Hepatocyte (in vitro differentiated cells): Measurements from ENCODE around the gene MIER2. TPM values are rescaled to one million over a fixed set of nuclear protein-coding genes. Genes with fewer than 3 reads are reported as not detected.
A peak's percentile ranks its signal among the peaks of the same experiment; 100 is the strongest.

Source experiments
- DNase-seq: peaks from one replicate; pipeline ENCODE4 v3.0.0-alpha.2; 2016; ENCODE audit warnings: low spot score
- H2AFZ ChIP-seq: fragments of 200-600 bp; sonication (generic); 2 replicates; pipeline ENCODE4 v1.6.0; 2016; ENCODE audit warnings: antibody characterized with exemption, mild to moderate bottlenecking
- H3K27ac ChIP-seq: fragments of 200-600 bp; sonication (generic); 2 replicates; pipeline ENCODE4 v1.5.1; 2016; ENCODE audit warnings: mild to moderate bottlenecking
- H3K27me3 ChIP-seq: fragments of 200-600 bp; sonication (generic); 2 replicates; pipeline ENCODE4 v1.6.1; 2016
- H3K36me3 ChIP-seq: fragments of 200-600 bp; sonication (generic); replicated peaks from 2 replicates; pipeline ENCODE4 v1.5.1; 2016; ENCODE audit warnings: low read depth; ENCODE audit not compliant: insufficient read depth
- H3K4me1 ChIP-seq: fragments of 200-600 bp; sonication (generic); 2 replicates; pipeline ENCODE4 v1.5.1; 2016; ENCODE audit warnings: mild to moderate bottlenecking, moderate library complexity; ENCODE audit not compliant: insufficient read depth
- H3K4me2 ChIP-seq: fragments of 200-600 bp; sonication (generic); 2 replicates; pipeline ENCODE4 v1.6.0; 2016
- H3K4me3 ChIP-seq: fragments of 200-600 bp; sonication (generic); 2 replicates; pipeline ENCODE4 v1.5.1; 2016; ENCODE audit warnings: mild to moderate bottlenecking
- H3K79me2 ChIP-seq: fragments of 200-600 bp; sonication (generic); 2 replicates; pipeline ENCODE4 v1.6.0; 2017; ENCODE audit warnings: mild to moderate bottlenecking
- H3K9me2 ChIP-seq: fragments of 200-600 bp; sonication (generic); replicated peaks from 2 replicates; pipeline ENCODE4 v1.6.0; 2017; ENCODE audit warnings: mild to moderate bottlenecking; ENCODE audit not compliant: insufficient read depth
- H3K9me3 ChIP-seq: fragments of 200-600 bp; sonication (generic); 2 replicates; pipeline ENCODE4 v1.5.1; 2016; ENCODE audit warnings: low read depth, mild to moderate bottlenecking
- H4K20me1 ChIP-seq: fragments of 200-600 bp; sonication (generic); 2 replicates; pipeline ENCODE4 v1.6.0; 2016; ENCODE audit warnings: mild to moderate bottlenecking; ENCODE audit not compliant: insufficient read depth, poor library complexity, severe bottlenecking
- EZH2 ChIP-seq: fragments of 200-600 bp; sonication (generic); IDR thresholded peaks from 2 replicates; pipeline ENCODE4 v1.6.1; 2016; ENCODE audit warnings: antibody characterized with exemption, mild to moderate bottlenecking, borderline replicate concordance
- EZH2phosphoT487 ChIP-seq: fragments of 200-600 bp; sonication (generic); IDR thresholded peaks from one replicate; pipeline ENCODE4 v1.6.1; 2018; ENCODE audit warnings: antibody characterized with exemption, mild to moderate bottlenecking, low read depth, moderate library complexity; ENCODE audit not compliant: unreplicated experiment, severe bottlenecking
- WGBS: methylation state at CpG from one replicate; pipeline ENCODE4 v1.1.6; 2016; ENCODE audit warnings: low lambda C conversion rate; ENCODE audit errors: missing lambda C conversion rate; 5-methylcytosine and 5-hydroxymethylcytosine counted together
- polyA plus RNA-seq: library from polyadenylated mRNA; unstranded; fragments of >200 nt; fragmentation: Nextera tagmentation; extraction: Ambion mirVana; gene quantifications from 2 replicates; pipeline ENCODE4 v1.2.1, GENCODE V29; 2016
- total RNA-seq: library from RNA; depleted of rRNA; stranded (reverse); fragments of >200 nt; gene quantifications from 2 replicates; pipeline ENCODE4 v1.2.3, GENCODE V29; 2014
- TF ChIP-seq, protein P1 (sequence below): fragments of 200-600 bp; sonication (generic); IDR thresholded peaks from 2 replicates; pipeline ENCODE4 v1.5.1; 2016; ENCODE audit warnings: antibody characterized with exemption, mild to moderate bottlenecking; ENCODE audit not compliant: poor library complexity

Gene MIER2
- total and polyA plus RNA-seq, 2 experiments from 2014 or later = 8.4 to 47.3 TPM

DNA sequence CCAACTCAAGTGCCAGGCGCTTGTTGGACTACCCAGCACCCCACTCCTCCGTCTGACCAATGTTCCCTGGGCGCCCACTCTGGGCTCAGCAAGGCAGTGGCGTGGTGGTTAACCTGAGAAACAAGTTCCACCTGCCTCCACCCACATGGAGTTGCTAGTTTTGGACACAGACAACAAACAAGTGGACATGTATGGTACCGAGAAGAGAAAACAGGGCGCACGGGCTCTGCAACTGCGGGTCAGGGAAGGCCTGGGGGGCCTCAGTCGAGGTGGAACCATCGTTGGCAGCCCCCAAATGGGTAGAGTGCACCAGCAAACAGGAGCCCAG is 2.5 kb downstream of the MIER2 start:
- no peak for DNase-seq
- Histone ChIP-seq H3K27ac (no peak overlapping the region), H3K79me2 (peaks cover 71% of the 10 kb centered on the region), H3K4me2 (peak overlapping the region; percentile 99), H3K4me3 (no peak overlapping the region), H2AFZ (no peak overlapping the region), H3K4me1 (peaks cover 22% of the 10 kb centered on the region), H3K9me3 (no peaks in the 10 kb centered on the region), H3K27me3 (no peaks in the 10 kb centered on the region), H4K20me1 (peaks cover 64% of the 10 kb centered on the region), H3K9me2 (no peaks in the 10 kb centered on the region), H3K36me3 (no peaks in the 10 kb centered on the region)
- TF ChIP-seq, protein P1, sequence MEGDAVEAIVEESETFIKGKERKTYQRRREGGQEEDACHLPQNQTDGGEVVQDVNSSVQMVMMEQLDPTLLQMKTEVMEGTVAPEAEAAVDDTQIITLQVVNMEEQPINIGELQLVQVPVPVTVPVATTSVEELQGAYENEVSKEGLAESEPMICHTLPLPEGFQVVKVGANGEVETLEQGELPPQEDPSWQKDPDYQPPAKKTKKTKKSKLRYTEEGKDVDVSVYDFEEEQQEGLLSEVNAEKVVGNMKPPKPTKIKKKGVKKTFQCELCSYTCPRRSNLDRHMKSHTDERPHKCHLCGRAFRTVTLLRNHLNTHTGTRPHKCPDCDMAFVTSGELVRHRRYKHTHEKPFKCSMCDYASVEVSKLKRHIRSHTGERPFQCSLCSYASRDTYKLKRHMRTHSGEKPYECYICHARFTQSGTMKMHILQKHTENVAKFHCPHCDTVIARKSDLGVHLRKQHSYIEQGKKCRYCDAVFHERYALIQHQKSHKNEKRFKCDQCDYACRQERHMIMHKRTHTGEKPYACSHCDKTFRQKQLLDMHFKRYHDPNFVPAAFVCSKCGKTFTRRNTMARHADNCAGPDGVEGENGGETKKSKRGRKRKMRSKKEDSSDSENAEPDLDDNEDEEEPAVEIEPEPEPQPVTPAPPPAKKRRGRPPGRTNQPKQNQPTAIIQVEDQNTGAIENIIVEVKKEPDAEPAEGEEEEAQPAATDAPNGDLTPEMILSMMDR = no peak
- TF ChIP-seq EZH2phosphoT487 (no peak), EZH2 (no peak)
- WGBS = 92% methylated on average over 10 of the region's 10 CpGs

DNA sequence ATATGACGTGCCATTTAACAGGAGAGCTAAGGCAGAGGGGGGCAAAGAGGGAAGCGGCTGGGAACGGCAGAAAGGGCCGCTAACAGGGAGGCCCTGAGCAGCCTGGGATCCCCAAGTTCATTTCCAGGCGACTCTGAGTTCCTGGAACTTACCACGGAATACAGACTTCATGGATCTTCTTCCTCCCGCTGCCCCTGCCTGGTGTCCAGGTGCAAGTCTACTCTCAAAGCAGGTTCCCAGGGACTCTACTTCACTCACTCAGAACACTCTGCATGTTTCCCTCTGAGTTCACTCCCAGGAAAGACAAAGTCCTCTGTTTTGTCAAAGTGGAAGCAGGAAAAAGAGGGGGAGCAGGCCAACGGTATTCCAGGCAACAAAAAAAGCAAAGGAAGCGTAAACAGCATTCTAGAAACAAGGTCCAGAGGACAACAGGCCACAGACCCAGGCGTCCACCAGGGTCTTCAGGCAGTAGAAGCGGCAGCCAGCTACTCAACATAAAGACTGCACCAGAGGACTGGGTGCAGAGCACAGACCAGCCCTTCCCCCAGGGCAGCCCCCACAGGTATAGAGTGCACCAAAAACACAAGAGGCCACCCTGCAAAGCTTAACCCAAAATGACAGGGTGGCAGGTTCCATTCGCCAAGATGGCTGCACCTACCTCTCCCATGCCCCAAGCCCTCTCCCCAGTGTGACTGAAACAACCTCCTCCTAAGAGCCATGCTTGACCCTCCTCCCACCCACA is 3.0 kb downstream of the MIER2 start:
- H3K79me2 ChIP-seq = peaks cover 77% of the 10 kb centered on the region
- H3K4me1 ChIP-seq = peaks cover 22% of the 10 kb centered on the region
- H4K20me1 ChIP-seq = peaks cover 69% of the 10 kb centered on the region
- H3K27ac ChIP-seq = no peak overlapping the region
- H3K4me3 ChIP-seq = no peak overlapping the region
- TF ChIP-seq EZH2 (no peak), EZH2phosphoT487 (no peak)
- TF ChIP-seq, protein P1 = no peak
- H3K27me3 ChIP-seq = no peaks in the 10 kb centered on the region
- 90% methylated on average over 12 of the region's 12 CpGs for WGBS
- H3K4me2 ChIP-seq = peak overlapping the region; percentile 99
- DNase-seq = no peak
- no peaks in the 10 kb centered on the region for H3K9me3 ChIP-seq
- H3K9me2 ChIP-seq = no peaks in the 10 kb centered on the region
- H3K36me3 ChIP-seq = no peaks in the 10 kb centered on the region
- H2AFZ ChIP-seq = no peak overlapping the region

DNA sequence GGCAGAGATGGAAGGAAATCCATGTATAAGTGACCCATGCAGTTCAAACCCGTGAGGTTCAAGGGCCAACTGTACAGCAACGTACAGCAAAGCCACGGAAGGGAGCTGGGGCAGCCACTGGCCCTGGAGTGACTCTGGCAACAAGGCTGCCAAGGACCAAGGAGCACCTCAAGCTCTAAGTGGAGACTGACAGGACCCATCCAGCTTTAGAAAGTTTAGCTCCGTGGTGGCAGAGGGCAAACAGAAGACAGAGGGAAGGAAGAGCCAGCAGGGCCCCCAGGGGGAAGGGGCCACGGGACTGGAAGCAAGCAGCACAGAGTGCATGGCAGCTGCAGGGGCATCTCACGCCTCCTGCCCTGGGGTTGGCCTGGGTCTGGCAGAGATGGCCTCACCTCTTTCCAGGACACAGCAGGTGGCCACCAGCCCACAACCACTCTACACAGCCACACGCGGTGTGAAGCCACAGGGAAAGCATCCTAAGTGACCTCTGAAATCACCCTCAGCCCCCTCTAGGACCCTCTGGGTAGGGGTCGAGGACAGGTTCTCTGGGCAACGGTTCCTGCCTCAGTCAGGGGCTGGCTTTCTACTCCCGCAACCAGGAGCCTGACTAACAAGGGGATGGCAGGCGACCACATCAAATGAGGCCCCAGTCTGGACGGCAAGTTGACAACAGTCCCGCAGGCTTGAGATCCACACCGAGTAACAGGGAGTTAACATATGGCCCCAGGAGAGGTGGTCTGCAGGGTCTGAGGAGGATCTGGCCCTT is 3.8 kb downstream of the MIER2 start:
- TF ChIP-seq EZH2phosphoT487 = no peak
- TF ChIP-seq EZH2 = no peak
- TF ChIP-seq, protein P1 = no peak
- Histone ChIP-seq H3K9me3 (no peaks in the 10 kb centered on the region), H3K9me2 (no peaks in the 10 kb centered on the region), H3K4me2 (peak overlapping the region; percentile 99), H3K36me3 (no peaks in the 10 kb centered on the region), H3K27ac (no peak overlapping the region), H3K79me2 (peaks cover 84% of the 10 kb centered on the region), H3K4me3 (no peak overlapping the region), H2AFZ (no peak overlapping the region), H3K4me1 (peaks cover 22% of the 10 kb centered on the region), H4K20me1 (peaks cover 77% of the 10 kb centered on the region), H3K27me3 (no peaks in the 10 kb centered on the region)
- DNase-seq = no peak
- 88% methylated on average over 15 of the region's 15 CpGs for WGBS
